ENCODE measurements around the gene ALG1L2. TPM values are rescaled to one million over a fixed set of nuclear protein-coding genes. Genes with fewer than 3 reads are reported as not detected.

ALG1L2 gene
- not detected in 2 replicates for total RNA-seq

DNA sequence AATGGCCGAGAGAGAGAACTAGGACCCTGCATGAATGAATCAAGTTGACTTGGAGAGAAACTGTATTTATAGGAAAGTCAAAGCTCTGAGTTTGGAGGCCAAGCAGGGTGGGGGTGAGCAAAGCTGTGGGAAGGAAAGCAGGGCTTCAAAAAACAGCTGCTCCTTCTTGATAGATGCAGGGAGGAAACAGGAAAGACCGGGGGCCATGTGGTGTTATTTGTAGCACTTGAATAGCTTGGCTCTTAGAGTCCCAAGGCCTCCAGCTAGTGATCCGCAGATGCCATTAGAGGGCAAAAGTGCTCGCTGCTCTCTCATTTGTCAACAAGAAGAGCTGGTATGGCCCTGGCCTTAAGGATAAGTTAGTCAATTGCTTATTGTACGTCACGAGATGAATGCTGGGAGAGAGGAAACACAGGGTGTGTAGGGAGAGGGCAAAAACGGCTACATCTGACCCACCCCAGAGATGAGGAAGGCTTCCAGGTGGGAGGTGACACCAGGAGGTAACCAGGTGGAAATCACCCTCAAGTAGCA is at the start of gene ALG1L2:
Gene ALG1L2, plus strand, starts transcription at position 481 of the 531 bp plus-strand sequence. CDS start 186 bp downstream, outside the sequence.

Other genes starting within 250 kb of the ALG1L2 start
- gene TMCC1, start 188.1 kb upstream of the ALG1L2 start, total RNA-seq, result 14.7 and 16.9 TPM in 2 replicates
- gene TRH, start 107.1 kb upstream of the ALG1L2 start, total RNA-seq, result not detected in 2 replicates